ENCODE results near the gene GALNS. TPM values are rescaled to one million over a fixed set of nuclear protein-coding genes. Genes with fewer than 3 reads are reported as not detected.
"Not testable (repeated sequence)": the region's sequence is repeated elsewhere in the genome, so short reads cannot be mapped to it uniquely, and the experiment has no call there.

The GALNS gene
- total and polyA plus RNA-seq, 2 donors (not counting 1 experiment from before 2014, with no cell fraction given), result 10.6 to 29.6 TPM

GRCh38 chr16:88772871-88773811 lies 83.6 kb downstream of the GALNS start:
- H3K79me2 ChIP-seq (ENCODE audit: control insufficient read depth, insufficient read depth, low read length), result peaks cover 86% of the 10 kb centered on the region
- peaks cover 49% of the 10 kb centered on the region for H3K4me1 ChIP-seq (ENCODE audit: control insufficient read depth, extremely low read depth, insufficient read depth, low read length)
- peak overlapping the region; percentile 75 for H3K4me2 ChIP-seq (ENCODE audit: extremely low read depth, insufficient read depth, low read length)
- H3K36me3 ChIP-seq (ENCODE audit: control insufficient read depth, insufficient read depth, low read length), result peaks cover 3% of the 10 kb centered on the region
- H3K9me3 ChIP-seq (ENCODE audit: control insufficient read depth, insufficient read depth, low read depth, low read length), result no peaks in the 10 kb centered on the region
- peak overlapping the region; percentile 41 to 55 (median 44) for H3K4me3 ChIP-seq (replicated peaks in 1 of 4; ENCODE audit: control extremely low read depth in 1 of 4, insufficient read depth in 1 of 4, low read depth in 3 of 4, low read length in 4 of 4)
- peak overlapping the region; percentile 89 for H3K27ac ChIP-seq (ENCODE audit: insufficient read depth, low read length)
- no peaks in the 10 kb centered on the region for H3K27me3 ChIP-seq (ENCODE audit: control insufficient read depth, insufficient read depth, low read length)
- TF ChIP-seq CTCF (conservative IDR thresholded peaks at IDR 0.05 in 1 of 2, IDR thresholded peaks at IDR 0.05 in 1 of 2; ENCODE audit: low read depth in 1 of 2, low read length in 2 of 2) (no peak), EZH2 (IDR thresholded peaks at IDR 0.05; ENCODE audit: low read length, missing control alignments) (no peak)
- peak; percentile 95 to 97 for DNase-seq (ENCODE audit: low read depth in 2 of 2)
- no peaks in the 10 kb centered on the region for H4K20me1 ChIP-seq (ENCODE audit: control insufficient read depth, extremely low read depth, insufficient read depth, low read length)
- peak overlapping the region; percentile 58 for H3K9ac ChIP-seq (ENCODE audit: insufficient read depth, low read length)
- H2AFZ ChIP-seq (ENCODE audit: low read length), result no peak overlapping the region

- H3K36me3 ChIP-seq (ENCODE audit: control insufficient read depth, insufficient read depth, low read length); H3K9me3 ChIP-seq (ENCODE audit: control insufficient read depth, insufficient read depth, low read depth, low read length); H3K4me3 ChIP-seq (replicated peaks in 1 of 4; ENCODE audit: control extremely low read depth in 1 of 4, insufficient read depth in 1 of 4, low read depth in 3 of 4, low read length in 4 of 4); DNase-seq (ENCODE audit: low read depth in 2 of 2); H3K27me3 ChIP-seq (ENCODE audit: control insufficient read depth, insufficient read depth, low read length); H4K20me1 ChIP-seq (ENCODE audit: control insufficient read depth, extremely low read depth, insufficient read depth, low read length); H2AFZ ChIP-seq (ENCODE audit: low read length); H3K9ac ChIP-seq (ENCODE audit: insufficient read depth, low read length): not testable (repeated sequence)
- peaks cover 86% of the 10 kb centered on the region for H3K79me2 ChIP-seq (ENCODE audit: control insufficient read depth, insufficient read depth, low read length)
- peak overlapping the region; percentile 89 for H3K27ac ChIP-seq (ENCODE audit: insufficient read depth, low read length)
- peak overlapping the region; percentile 49 for H3K4me2 ChIP-seq (ENCODE audit: extremely low read depth, insufficient read depth, low read length)
- H3K4me1 ChIP-seq (ENCODE audit: control insufficient read depth, extremely low read depth, insufficient read depth, low read length), result peaks cover 57% of the 10 kb centered on the region
Observed at GRCh38 chr16:88771781-88772180, 85.0 kb downstream of the GALNS start.

DNA sequence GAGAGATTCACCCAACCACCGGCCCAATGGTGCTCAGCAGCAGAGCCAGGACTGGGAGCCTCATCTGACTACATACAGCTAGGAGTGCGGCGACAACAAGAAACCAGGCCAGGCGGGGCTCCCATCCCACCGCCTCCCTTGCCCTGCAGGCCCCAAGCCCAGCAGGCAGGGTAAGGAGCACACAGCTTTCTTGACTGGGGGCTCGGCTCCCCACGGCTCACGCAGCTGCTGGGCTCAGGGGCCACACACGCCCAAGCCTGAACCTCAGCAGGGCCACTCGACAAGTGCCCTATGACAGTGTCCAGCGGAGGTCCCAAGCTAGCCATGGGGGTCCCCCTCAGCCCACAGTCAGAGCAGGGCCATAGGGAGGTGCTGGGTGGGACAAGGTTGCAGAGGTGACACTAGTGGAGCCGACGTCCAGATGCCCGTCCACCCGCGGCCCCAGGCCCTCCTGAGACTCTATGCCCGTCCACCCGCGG lies 85.4 kb downstream of the GALNS start:
- Histone ChIP-seq H3K4me2 (ENCODE audit: extremely low read depth, insufficient read depth, low read length) (peak overlapping the region; percentile 44), H3K79me2 (ENCODE audit: control insufficient read depth, insufficient read depth, low read length) (peaks cover 86% of the 10 kb centered on the region), H3K9ac (ENCODE audit: insufficient read depth, low read length) (peak overlapping the region; percentile 46), H3K4me3 (replicated peaks in 1 of 4; ENCODE audit: control extremely low read depth in 1 of 4, insufficient read depth in 1 of 4, low read depth in 3 of 4, low read length in 4 of 4) (peak overlapping the region in 1 of 4 experiments; percentile 4), H3K36me3 (ENCODE audit: control insufficient read depth, insufficient read depth, low read length) (peaks cover 3% of the 10 kb centered on the region), H3K9me3 (ENCODE audit: control insufficient read depth, insufficient read depth, low read depth, low read length) (no peaks in the 10 kb centered on the region), H3K27me3 (ENCODE audit: control insufficient read depth, insufficient read depth, low read length) (no peaks in the 10 kb centered on the region), H2AFZ (ENCODE audit: low read length) (no peak overlapping the region), H4K20me1 (ENCODE audit: control insufficient read depth, extremely low read depth, insufficient read depth, low read length) (no peaks in the 10 kb centered on the region), H3K27ac (ENCODE audit: insufficient read depth, low read length) (peak overlapping the region; percentile 69), H3K4me1 (ENCODE audit: control insufficient read depth, extremely low read depth, insufficient read depth, low read length) (peaks cover 56% of the 10 kb centered on the region)
- no peak for DNase-seq (ENCODE audit: low read depth in 2 of 2)
- TF ChIP-seq EZH2 (IDR thresholded peaks at IDR 0.05; ENCODE audit: low read length, missing control alignments) (no peak), CTCF (conservative IDR thresholded peaks at IDR 0.05 in 1 of 2, IDR thresholded peaks at IDR 0.05 in 1 of 2; ENCODE audit: low read depth in 1 of 2, low read length in 2 of 2) (no peak)
